ENCODE results near the gene GPX6.

DNA sequence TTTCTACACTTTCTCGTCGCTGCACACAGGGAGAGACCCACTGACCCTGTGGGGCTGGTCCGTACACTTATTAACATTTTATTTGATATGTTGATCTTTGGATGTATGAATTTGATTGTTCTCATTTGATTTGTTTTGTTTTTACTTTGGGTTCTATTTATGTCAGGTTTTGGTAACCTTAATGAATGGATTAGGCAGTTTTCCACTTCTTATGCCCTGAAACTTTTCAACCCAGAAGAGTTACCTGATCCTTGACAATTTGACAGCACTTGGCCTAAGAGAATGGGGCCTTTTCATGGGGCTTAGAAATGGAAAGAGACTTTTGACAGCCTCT is 23.6 kb downstream of the GPX6 start:
- TF ChIP-seq, protein P1, sequence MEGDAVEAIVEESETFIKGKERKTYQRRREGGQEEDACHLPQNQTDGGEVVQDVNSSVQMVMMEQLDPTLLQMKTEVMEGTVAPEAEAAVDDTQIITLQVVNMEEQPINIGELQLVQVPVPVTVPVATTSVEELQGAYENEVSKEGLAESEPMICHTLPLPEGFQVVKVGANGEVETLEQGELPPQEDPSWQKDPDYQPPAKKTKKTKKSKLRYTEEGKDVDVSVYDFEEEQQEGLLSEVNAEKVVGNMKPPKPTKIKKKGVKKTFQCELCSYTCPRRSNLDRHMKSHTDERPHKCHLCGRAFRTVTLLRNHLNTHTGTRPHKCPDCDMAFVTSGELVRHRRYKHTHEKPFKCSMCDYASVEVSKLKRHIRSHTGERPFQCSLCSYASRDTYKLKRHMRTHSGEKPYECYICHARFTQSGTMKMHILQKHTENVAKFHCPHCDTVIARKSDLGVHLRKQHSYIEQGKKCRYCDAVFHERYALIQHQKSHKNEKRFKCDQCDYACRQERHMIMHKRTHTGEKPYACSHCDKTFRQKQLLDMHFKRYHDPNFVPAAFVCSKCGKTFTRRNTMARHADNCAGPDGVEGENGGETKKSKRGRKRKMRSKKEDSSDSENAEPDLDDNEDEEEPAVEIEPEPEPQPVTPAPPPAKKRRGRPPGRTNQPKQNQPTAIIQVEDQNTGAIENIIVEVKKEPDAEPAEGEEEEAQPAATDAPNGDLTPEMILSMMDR (conservative IDR thresholded peaks at IDR 0.05) = no peak
- no peak for TF ChIP-seq ZFX (IDR thresholded peaks at IDR 0.05)
